HG02938 (cell line): ENCODE measurements around the gene DARS2.
"Not testable (repeated sequence)": the region's sequence is repeated elsewhere in the genome, so short reads cannot be mapped to it uniquely, and the experiment has no call there.

Experiments
- ATAC-seq: cut with Tn5 transposase; IDR thresholded peaks from one replicate; pipeline ENCODE4 v1.9.1; 2021; ENCODE audit warnings: mild to moderate bottlenecking, moderate library complexity; ENCODE audit not compliant: unreplicated experiment

DARS2 gene

GRCh38 chr1:173824315-173825081 lies at the start of gene DARS2, which contains the start of gene CENPL:
Gene DARS2, plus strand, starts transcription at chr1:173824673. Its CDS starts 557 bp downstream, at chr1:173825230.
Gene CENPL, minus strand, starts transcription at chr1:173824883. Its CDS starts 13,584 bp downstream, at chr1:173811299.
- ATAC-seq = peak; percentile 84

- no peak for ATAC-seq
Observed at GRCh38 chr1:173775578-173776226, 48.8 kb upstream of the DARS2 start.

GRCh38 chr1:173779936-173780335 lies 44.5 kb upstream of the DARS2 start:
- no peak for ATAC-seq

- ATAC-seq = no peak
Observed at GRCh38 chr1:173784997-173785396, 39.5 kb upstream of the DARS2 start.

- no peak for ATAC-seq
Observed at GRCh38 chr1:173789841-173790240, 34.6 kb upstream of the DARS2 start.

GRCh38 chr1:173798078-173798477 lies 26.4 kb upstream of the DARS2 start:
- ATAC-seq = no peak

GRCh38 chr1:173799995-173800394 lies 24.5 kb upstream of the DARS2 start:
- not testable (repeated sequence) for ATAC-seq

GRCh38 chr1:173802961-173803360 lies 21.5 kb upstream of the DARS2 start:
- ATAC-seq = no peak

- not testable (repeated sequence) for ATAC-seq
Observed at GRCh38 chr1:173813654-173814053, 10.8 kb upstream of the DARS2 start.

GRCh38 chr1:173818459-173818858 lies 6.0 kb upstream of the DARS2 start:
- ATAC-seq = no peak

GRCh38 chr1:173821680-173822079 lies 2.8 kb upstream of the DARS2 start:
- ATAC-seq = no peak

GRCh38 chr1:173823781-173824314 lies 625 bp upstream of the DARS2 start:
- peak; percentile 30 for ATAC-seq

- no peak for ATAC-seq
Observed at GRCh38 chr1:173827611-173828010, 3.1 kb downstream of the DARS2 start.

GRCh38 chr1:173832748-173833147 lies 8.3 kb downstream of the DARS2 start:
- ATAC-seq = no peak

GRCh38 chr1:173852105-173852504 lies 27.6 kb downstream of the DARS2 start:
- ATAC-seq = no peak

GRCh38 chr1:173853074-173853473 lies 28.6 kb downstream of the DARS2 start:
- no peak for ATAC-seq

- ATAC-seq = no peak
Observed at GRCh38 chr1:173856014-173856413, 31.5 kb downstream of the DARS2 start.

- ATAC-seq = no peak
Observed at GRCh38 chr1:173856903-173857302, 32.4 kb downstream of the DARS2 start.

- no peak for ATAC-seq
Observed at GRCh38 chr1:173857363-173857917, 33.0 kb downstream of the DARS2 start.

GRCh38 chr1:173859547-173859946 lies 35.1 kb downstream of the DARS2 start:
- ATAC-seq = not testable (repeated sequence)

- no peak for ATAC-seq
Observed at GRCh38 chr1:173860065-173860464, 35.6 kb downstream of the DARS2 start.

GRCh38 chr1:173861731-173862145 lies 37.3 kb downstream of the DARS2 start:
- no peak for ATAC-seq
